OCI-M2 (cell line): Measurements from ENCODE around the gene ARMC2.
"Not testable (repeated sequence)": the region's sequence is repeated elsewhere in the genome, so short reads cannot be mapped to it uniquely, and the experiment has no call there.

ENCODE experiments used
- DNase-seq: peaks from one replicate; lab custom pipeline; 2025; ENCODE audit not compliant: unreplicated experiment; lab: John Stamatoyannopoulos, UW

Gene ARMC2

DNA sequence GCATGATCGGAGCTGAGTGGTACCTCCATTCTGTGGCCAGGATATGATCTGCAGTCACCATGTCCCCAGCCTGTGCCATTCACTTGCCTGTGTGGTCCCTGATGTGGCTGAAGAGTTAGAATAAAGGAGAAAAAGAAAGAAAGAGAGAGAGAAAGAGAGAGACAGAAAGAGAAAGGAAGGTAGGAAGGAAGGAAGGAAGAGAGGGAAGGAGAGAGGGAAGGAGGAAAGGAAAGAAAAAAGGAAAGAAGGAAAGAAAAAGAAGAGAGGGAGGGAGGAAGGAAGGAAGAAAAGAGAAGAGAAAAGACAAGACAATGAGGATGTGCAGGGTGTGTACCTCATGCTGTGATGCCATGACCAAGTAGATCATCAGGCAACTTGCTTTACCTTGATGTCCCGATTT, 22.1 kb downstream of the ARMC2 start:
- no peak for DNase-seq

DNA sequence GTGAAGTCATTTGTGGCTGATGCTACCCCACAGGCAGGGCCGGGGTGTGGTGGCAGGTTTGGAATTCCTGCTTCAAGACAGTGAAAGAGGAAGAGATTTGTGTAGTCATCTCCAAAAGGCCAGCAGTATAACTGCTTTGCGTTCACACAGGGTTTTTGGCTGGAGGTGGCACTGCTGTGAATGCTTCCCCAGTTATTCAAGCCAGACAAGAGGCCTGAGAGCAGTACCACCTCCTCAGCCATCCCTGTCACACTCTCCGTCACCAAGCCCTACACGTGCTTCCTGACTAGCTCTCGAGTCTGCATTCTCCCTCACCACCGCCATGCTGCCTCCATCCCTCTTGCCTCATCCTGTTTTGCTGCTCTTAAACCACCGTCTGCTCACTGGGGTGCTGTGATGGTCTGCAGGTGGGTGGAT, 23.9 kb downstream of the ARMC2 start:
- no peak for DNase-seq

DNA sequence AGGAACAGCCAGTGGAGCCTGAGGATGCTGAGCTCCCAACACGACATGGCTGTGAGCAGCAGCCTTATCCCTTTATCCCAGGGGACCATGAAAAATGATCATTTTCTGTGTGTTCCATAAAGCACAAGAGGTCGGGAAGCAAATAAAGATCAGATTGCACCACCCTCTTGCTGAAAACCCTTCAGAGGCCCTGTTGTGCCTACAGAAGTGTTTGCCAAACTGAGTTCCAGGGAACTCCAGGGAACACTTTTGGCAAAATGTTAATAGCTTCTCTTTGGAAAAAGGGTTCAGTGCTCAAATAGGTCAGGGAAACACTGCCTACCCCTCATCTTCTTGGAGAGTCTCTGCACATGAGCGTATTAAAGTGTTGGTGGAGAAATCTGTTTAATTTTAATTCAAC, 24.4 kb downstream of the ARMC2 start:
- DNase-seq = no peak

DNA sequence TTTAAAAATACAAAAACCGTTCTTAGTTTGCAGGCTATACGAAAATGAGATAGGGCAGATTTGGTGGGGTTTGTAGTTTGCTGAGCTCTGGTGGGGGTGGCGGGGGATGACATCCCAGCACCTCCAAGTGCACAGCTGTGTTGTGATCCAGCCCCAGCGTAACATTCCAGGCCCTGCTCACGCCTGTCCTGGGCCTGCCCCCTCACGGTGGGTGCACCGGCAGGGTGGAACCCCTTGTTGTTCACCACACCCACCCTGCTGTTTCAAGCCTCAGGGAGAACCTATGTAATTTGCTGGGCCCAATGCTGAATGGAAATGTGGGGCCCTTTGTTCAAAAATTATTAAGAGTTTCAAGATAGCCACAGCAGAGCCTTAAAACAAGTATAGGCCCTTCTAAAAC, 25.0 kb downstream of the ARMC2 start:
- DNase-seq = no peak

DNA sequence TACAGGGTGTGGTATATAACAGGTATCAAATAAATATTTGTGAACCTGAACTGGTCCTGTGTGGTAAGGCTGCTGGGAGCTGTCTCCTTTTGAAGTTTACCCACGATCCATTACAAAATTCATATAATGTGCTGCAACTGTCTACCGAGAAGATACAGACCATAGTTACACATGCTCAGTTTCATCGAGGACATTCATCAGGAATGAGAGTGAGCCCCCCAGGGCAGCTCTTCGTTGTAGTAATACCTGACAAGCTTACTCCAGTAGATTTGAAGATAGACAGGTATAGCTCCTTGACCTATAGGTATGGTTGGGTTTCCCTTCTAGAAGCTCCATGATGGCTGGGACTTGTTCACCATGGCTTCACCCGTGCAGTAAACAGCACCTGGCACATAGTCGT, 25.7 kb downstream of the ARMC2 start:
- DNase-seq = no peak

DNA sequence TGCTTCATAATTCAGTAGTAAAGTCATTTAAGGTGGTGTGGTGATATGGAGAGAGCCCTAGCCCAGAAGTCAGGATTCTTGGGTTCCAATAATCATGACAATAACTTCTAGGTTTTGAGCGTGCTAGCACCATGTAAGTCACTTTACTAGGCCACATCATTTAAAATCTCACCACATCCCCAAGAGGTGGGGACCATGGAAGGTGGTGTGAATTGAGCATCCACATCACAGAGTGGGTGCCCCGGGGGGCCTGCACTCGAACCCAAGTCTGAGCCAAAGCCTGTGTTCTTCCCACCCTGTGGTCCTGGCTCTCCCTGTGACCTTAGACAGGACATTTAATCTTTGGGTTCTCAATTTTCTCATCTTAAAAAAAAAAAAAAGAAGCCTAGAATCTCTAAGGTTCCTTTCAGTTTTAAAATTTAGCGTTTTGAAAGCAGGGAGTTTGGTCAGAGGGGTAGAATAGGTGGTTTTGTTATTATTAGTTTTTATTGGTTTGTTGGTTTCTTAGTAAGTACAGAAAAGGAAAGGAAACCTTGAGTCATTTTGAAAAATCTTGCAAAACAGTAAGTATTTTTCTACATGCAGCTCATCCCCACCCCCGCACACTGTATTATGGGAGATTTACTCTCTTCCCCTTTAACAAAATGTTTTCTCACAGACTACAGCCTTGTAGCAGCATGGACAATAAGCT, 26.4 kb downstream of the ARMC2 start:
- DNase-seq = no peak

DNA sequence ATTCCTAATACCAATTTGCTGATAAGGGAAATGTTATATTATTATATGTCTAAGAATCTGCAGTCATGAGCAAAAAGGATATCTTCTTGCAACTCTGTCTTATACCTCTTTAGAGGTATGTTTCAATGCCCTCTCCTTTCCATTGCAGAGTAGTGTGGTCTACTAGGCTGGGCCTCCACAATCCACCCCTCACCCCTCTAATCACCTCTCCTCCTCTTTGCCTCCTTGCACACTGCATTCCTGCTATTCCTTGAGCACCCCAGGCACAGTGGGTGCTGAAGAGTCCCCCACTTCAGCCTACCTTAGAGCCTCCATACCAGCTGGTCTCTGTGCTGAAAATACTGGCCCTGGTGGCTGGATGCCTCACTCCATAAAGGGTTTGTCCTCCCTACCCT, 26.9 kb downstream of the ARMC2 start:
- no peak for DNase-seq

DNA sequence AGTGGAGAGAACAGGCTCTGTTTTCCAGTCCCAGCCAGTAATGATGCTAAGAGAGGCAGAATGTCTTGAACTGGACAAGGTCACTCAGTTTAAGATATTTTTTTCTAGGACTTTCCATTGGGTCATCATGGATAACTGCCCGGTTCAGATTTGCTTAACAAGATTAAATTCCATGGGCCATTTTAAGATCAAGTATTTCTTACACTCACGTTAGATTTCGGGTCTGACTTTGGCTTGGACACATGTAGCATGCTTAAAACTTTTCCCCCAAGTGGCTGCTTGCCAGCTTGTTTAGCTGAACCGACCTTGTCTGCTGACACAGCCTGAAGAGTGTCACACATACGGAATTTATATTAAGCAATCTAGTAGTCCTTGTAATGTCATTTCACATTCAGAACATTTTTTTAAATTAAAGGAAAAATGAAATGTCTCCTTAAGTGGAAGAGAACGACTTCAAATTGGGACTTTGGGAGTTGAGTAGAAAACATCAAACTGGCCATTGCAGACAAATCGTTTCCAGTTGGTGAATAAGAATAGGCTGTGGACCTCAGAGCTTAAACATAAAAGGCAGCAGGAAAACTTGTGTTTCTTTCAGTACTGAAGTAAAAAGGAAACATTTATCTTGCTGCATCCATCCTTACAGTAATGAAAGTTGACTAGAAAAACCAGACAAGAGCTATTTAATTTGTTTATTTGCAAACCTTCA, 29.0 kb downstream of the ARMC2 start:
- DNase-seq = no peak

DNA sequence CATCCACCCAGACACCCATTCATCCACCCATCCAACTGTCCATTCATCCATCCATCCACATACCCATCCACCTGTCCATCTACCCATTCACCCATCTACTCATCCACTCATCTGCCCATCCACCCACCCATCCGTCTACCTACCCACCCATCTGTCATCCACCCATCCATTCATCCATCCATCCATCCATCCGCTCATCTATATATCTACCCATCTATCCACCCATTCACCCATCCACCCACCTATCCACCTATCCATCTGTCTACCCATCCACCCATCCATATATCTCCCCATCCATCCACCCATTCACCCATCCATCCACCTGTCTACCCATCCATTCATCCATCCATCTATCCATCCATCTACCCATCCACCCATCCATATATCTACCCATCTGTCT, 30.7 kb downstream of the ARMC2 start:
- DNase-seq = no peak

DNA sequence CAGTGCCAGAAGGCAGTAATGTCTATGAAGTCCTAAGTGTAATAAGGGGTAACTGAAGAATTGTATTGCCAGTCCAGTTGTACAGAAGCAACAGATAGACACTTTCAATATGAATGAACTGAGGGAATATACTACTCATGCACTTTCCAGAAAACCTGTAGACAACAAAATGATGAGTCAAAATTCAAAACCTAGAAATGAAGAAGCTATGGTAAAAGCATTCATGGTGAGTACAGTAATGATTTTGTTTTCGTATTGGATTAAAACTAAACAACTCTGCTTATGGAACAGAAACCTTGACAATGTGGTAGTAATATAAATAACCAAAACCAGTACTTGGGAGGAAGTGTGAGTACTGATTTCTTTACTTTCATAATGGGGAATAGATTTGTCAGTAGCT, 35.0 kb downstream of the ARMC2 start:
- no peak for DNase-seq

DNA sequence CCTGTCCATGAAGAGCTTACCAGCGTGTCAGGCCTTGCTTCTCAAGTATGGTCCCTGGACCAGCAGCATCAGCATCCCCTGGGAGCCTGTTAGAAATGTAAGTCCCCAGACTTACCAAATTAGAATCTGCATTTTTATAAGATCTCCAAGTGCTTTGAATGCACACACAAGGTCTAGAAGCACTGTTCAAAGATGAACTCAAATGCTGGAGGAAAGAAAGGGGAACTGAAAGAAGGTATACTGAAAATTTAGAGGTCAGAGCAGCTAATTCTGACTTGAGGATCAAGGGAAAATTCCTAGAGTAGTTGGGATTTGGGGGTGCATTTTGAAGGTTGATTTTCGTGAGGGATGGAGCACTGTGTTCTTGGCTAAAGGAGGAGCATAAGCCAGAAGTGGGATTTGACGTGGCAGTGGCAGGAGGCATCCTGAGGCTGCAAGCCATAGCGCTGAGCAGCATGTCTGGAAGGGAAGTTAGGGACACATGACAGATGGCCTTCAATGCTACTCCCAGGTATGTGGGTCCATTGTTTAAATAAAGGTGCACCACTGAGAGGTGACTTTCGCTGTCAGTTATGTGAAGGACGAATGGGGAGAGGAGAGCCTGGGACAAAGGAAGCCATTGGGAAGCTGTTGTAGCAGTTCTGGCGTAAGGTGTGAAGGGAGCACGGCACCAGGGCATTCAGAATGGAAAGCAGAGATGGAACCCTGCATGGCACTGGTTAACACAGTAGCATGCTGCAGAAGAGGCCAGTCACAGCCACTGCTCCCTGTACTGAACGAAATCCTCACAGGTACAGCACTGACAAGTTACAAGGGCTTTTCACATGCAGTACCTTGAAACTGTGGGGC, 36.2 kb downstream of the ARMC2 start:
- DNase-seq = no peak

DNA sequence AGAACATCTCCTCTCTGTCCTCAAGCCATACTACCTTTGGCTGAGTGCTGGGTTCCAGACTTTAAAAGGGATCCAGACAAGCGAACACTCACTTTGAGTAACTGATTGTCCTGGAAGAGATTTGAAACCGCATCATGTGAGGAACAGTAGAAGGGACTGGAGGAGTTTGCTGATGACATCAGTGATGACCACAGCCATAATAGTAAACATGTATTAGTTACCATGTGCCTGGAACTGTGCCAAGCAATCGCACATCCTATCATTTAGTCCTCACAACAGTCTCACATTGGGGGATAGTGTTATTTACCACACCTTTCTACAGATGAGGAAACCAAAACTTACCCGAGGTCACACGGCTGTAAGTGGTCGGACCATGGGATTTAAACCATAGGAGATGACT, 39.8 kb downstream of the ARMC2 start:
- DNase-seq = no peak

DNA sequence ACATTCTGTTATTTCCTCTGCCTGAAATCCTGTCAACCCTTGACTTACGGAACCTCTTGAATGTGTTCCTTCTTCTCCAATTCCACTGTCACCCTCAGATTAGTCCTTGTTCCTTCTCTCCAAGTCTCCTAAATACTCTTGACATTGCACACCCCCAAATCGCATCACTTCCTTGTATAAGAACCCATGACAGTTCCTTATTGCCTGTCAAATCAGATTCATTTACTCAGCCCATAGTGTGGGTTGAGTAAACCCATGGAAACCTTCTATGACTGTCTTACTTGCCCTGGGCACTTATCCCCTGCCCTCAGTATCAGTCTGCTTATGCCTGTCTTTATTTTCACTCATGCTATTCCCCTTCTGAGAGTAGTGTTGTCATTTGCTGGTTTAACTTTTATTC, 40.5 kb downstream of the ARMC2 start:
- DNase-seq = no peak

DNA sequence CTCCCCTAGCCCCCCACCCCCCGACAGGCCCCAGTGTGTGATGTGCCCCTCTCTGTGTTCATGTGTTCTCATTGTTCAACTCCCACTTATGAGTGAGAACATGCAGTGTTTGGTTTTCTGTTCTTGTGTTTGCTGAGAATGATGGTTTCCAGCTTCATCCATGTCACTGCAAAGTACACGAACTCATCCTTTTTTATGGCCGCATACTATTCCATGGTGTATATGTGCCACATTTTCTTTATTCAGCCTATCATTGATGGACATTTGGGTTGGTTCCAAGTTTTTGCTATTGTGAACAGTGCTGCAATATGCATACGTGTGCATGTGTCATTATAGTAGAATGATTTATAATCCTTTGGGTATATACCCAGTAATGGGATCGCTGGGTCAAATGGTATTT, 42.7 kb downstream of the ARMC2 start:
- not testable (repeated sequence) for DNase-seq

DNA sequence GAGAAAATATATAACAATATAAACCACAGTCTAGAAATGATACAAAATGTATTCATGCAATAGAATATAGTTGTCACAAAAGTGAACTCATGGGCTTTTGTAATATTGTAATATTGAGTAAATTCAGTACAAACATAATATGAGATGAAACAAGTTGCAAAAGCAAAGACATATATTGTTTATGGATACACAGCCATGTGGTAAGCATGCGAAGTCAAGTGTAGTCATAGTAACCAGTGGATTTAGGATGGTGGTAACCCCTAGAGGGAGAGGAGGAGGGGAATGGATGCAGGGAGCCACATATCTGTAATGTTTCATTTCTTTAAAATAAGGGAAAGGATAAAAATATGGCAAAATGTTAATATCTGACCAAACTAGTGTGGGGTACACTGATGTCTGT, 47.3 kb downstream of the ARMC2 start:
- no peak for DNase-seq

DNA sequence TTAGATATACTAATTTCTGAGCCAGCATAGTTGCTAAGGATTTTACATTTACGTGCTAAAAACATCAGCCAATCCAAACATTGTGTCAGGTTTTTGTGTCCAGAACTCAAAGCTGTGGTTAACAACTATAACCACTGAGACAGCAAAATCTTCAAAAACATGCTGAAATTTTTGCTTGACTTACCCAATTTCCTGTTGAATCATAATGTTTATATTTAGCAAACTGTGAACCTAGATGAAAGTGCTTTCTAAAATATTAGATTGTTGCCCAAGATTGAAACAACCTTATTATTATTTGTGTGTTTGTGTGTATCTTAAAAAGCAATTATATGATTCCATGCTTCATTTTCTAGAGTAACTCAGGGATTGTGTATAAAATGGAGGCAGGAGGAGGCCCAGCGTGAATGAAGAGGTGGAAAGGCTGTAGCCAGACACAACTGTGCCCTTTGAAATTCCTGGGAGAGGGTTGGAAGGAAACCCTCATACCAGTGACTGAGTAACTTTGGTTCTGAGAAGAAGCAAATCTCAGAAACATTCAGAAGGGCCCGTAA, 48.0 kb downstream of the ARMC2 start:
- no peak for DNase-seq

DNA sequence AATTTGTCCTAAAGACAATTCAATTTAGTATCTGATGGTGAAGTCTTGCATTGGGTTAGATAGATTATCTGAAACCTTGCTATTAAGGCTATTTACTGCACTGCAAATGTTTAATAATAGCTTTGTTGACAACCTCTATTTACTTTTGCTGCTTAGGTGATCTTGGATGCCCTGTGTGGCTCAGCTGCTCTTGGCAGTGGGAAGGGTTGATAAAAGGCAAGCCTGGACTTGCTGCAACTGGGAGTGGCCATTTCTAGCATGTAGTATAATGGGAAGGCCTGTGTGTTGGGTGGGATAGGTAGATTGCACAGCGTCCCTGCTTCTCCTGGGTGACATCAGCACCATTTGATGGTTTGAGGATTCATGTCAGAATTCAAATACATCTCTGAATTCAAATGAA, 49.1 kb downstream of the ARMC2 start:
- no peak for DNase-seq

DNA sequence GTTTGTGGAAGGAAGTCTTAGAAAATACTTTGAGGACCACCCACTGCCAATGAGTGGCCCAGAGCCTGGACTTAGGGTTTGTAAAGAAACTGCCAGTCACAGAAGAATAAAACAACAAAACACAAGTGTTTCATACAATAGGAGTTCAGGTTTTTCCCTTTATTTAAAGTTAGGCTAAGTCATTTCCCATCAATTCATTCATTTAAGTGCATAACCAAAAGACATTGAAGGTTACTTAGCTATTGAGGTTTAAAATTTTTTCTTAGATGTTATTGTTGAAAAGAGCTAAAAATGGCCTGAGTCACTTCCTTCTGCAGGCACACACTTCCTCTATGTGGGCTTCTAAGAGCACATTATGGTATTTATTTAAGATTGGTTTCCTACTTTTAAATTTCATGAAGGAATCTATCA, 54.2 kb downstream of the ARMC2 start:
- DNase-seq = no peak

DNA sequence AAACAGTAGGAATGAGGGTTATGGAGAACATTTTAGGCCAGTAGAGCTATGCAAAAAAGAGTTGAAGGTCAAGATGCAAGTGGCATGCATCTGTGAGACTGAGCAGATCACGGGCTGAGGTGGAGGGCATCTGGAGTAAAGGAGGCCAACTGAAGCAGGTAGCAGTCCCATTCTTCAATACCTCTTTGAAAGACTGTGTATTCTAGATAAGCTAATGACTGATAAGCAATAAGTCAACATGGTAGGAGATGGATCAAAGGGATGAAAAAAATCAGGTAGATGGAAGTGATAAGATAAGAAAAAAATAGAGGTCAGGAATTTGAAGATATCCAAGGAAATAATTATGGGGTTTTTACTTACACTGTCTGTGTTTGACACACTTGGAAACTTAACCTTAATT, 55.6 kb downstream of the ARMC2 start:
- no peak for DNase-seq

DNA sequence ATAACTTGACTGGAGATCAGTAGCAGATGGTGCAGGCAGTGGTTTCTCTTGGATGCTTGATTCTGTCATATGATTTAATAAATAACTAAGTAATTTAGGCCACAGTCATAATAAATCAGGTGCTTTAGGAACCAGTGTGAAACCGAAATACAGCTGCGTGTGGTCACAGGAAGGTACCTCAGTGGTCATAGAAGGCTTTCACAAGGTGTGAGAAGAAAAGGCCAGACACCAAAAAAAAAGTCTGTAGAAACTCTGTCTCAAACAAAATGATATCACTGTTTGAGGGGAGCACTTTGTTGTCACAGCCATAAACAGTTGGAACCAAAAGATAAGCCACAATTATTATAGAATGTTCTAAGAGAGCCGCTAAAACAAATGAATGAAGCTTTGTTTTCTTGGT, 56.5 kb downstream of the ARMC2 start:
- DNase-seq = no peak

DNA sequence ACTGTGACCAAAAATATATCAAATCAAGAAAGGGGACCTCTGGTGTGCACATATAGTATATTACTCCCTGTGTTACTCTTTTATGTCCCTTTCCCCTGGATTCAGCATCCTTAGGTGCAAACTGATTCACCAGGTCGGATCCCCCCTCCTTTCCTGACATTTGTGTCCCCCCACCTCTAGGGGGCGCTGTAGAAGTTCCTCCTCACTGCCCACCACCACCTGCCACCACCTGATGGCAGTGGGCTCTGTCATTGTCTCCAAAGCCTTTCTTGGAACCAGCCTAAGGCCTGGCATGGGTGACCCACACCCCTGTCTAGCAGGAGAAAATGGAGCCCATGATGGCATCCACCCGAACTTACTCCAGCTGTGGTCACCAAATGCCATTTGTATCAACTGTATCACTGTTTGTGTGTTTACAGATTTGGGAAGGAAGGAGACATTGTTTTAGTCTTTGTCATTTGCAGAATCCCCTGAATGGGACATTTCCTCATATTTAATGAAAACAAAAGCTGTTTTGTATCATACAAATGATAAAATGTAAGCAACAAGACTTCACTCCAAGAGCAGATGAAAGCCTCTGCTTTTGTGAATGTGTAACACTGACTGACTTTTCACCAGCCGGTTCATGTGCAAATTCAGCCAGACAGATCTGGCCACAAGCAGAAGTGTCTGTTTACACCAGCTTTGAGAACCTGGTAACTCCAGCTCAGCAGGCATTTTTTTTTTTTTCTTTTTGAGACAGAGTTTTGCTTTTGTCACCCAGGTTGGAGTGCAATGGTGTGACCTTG, 66.2 kb downstream of the ARMC2 start:
- DNase-seq = no peak
